Stimulated activated CD8-positive, alpha-beta memory T cell treated with anti-CD3 and anti-CD28 coated beads, Interleukin-4, amount 100 ng/mL, for 1 hour (primary cell): ENCODE measurements around the gene HDAC4.

Experiments used
- DNase-seq, 2 donors: peaks; one replicate each; pipeline ENCODE4 v3.0.0-alpha.2; 2020; ENCODE audit warnings: low read depth in 2 of 2, low spot score in 1 of 2

The HDAC4 gene

GRCh38 chr2:239259603-239260298, 141.1 kb downstream of the HDAC4 start:
- no peak for DNase-seq

DNA sequence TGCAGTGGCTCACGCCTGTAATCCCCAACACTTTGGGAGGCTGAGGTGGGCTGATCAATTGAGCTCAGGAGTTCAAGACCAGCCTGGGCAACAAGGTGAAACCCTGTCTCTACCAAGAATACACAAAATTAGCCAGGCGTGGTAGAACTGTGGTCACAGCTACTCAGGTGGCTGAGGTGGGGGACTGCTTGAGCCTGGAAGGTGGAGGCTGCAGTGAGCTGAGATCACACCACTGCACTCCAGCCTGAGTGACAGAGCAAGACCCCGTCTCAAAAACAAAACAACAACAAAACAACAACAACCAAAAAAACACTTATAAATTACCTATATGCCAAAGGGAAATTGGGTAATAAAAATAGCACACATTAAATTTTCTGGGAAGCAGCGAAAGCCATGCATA, 141.6 kb downstream of the HDAC4 start:
- no peak for DNase-seq

- no peak for DNase-seq
Measured at GRCh38 chr2:239258248-239258647, 142.6 kb downstream of the HDAC4 start.

GRCh38 chr2:239257511-239257937, 143.3 kb downstream of the HDAC4 start:
- no peak for DNase-seq

DNA sequence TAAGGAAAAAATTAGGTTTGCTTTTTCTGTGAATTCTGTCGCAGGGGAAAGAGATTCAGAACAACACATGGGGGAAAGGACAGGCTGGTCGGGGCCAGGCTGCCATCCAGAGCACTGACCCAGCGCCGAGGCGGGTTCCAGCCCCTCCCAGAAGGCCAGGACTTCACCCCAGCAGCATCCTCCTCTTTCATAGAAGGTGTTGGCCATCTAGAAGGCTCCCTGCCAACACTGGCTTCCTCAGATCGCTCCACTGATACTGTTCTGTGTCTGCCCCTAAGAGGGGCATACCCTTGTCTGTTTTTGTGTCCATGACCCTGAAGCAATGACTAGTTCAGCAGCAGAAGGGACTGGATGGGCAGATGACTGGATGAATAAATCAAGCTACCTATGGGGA, 144.5 kb downstream of the HDAC4 start:
- DNase-seq = no peak

GRCh38 chr2:239255628-239256349, 145.0 kb downstream of the HDAC4 start:
- no peak for DNase-seq

DNA sequence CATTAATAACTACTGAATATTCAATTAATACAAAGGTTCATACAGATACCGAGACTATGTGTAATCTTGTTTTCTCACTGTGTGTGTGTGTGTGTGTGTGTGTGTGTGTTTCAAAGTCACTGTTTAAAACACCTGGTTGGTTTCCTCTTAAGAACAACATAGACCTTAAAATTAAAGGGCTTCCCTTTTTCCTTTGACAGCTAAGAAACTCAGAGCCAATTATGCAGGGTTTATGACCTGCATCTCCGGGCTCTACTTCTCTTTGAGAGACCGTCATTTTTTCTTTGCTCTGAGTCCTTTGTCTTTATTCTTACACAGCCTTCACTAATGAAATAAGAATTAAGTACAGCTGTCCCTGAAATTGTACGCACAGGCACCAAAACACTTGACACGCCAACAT, 145.6 kb downstream of the HDAC4 start:
- no peak for DNase-seq

DNA sequence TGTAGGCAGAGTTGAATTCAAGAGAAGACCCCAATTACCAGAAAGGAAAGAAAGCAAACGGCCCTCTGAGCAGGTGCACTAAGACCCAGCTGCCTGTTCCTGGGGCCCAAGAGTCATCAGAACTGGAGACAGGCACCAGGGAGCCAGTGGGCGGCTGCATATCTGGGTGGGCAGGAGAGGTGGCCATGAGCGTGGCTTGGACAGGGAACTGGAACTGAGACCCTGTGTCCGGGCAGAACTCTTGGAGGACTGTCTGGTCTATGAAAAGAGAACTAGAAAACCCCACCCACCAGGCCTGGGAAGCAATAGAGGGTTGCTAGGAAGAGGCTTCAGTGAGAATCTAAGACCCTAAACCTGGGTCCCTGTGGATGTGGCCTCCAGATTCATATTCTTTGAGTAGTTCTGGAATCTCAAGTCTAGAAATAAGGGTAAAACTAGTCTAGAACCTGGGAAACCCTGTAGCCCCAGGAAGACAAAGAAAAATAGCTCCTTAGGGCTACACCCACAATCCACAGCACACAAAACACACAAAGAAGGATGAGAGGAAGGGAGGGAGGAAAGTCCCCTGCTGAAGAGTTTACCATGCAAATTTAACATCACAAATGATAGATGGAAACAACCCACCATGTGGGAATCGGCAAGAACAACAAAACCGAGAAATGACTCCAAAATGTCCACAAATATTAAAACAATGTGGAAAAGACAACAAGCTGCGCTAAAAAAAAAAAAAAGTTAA, 147.0 kb downstream of the HDAC4 start:
- no peak for DNase-seq

DNA sequence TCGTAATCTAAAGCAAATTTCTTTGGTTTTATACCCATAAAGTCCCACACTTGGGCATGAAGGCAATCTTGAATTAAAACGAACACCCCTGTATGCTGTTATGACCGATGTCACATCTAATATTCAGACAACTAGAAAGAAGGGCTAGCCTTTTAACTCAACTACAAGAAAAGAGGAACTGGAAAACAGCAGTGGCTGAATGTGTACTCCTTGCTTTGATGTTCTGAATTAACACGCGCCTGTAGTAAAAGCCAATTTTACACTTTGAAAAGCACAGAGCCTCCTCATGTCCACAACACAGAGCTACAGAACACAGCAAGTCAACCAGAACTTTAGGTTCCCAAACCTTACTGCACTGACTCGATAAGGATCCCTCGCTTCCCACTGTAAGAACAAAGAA, 147.6 kb downstream of the HDAC4 start:
- DNase-seq = no peak

GRCh38 chr2:239252801-239253200, 148.0 kb downstream of the HDAC4 start:
- DNase-seq = no peak

DNA sequence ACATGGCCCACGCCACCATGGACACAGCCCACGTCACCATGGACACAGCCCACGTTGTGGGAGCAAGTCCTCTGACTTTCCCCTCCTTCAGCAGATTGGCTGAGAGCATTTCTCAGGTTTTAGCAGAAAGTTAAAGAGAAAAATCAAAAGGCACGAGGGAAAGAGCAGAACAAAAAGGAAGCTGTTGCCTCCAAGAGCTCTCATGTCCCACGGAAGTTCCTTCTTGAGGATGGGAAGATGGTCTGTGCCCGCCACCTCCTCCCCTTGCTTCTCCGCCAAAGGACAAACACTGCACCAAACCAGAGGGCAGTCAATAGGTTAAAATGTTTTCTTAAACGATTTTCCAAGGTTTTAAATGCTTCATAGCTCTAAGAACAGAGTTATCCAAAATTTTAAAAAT, 148.4 kb downstream of the HDAC4 start:
- no peak for DNase-seq

DNA sequence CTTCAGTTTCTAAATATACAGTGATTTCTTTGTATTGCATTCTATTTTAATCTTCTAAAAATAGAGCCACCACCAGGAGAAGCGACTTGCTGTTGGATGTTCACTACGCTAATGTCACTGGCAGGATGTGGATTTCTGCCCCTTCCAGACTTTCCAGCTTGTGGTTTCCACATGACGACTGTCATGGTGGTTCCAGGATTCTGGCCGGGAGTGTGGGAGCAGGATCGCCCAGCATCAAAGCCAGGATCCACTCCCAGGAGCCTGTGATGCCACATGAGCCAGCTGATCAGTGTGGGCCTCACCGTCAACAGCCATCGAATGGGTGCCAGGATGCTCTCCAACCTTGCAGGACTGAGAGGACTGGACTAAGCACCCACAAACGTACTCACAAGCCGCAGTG, 148.8 kb downstream of the HDAC4 start:
- no peak for DNase-seq

- no peak for DNase-seq
Measured at GRCh38 chr2:239250216-239251081, 150.4 kb downstream of the HDAC4 start.

DNA sequence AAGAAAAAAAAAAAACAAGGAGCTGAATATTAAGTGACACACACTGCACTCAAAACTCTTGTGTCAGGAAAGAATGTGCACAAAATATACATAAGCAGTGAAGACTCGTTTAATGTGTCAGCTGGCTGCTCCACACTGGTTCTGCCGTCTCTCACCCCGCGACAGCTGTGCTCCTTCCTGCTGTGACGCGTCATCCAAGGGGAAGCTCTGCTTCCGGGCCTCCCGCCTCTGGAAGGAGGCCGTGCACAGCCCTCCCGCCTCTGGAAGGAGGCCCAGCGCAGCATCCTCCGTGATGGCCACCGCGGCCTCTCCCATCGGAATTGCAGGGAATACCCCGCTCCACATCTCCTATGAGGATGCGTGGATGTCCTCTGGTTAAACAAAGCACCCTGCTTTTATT, 151.0 kb downstream of the HDAC4 start:
- no peak for DNase-seq

DNA sequence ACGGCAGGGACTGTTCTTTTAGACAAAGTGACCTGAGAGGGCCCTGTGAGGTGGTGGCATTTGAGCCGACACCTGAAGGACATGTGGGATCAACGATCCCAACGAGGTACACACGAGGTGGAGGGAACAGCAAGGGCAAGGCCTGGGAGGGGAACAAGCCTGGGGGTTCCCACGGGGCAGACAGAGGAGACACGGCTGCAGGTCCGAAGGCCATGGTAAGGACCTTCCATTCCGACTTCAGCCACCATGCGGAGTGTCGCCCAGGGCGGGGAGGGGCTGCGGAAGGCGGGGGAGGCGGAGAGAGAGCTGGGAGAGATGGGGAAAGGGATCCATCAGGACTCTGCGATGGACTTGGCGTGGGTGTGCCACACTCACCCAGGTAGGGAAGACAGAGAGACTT, 151.8 kb downstream of the HDAC4 start:
- no peak for DNase-seq

DNA sequence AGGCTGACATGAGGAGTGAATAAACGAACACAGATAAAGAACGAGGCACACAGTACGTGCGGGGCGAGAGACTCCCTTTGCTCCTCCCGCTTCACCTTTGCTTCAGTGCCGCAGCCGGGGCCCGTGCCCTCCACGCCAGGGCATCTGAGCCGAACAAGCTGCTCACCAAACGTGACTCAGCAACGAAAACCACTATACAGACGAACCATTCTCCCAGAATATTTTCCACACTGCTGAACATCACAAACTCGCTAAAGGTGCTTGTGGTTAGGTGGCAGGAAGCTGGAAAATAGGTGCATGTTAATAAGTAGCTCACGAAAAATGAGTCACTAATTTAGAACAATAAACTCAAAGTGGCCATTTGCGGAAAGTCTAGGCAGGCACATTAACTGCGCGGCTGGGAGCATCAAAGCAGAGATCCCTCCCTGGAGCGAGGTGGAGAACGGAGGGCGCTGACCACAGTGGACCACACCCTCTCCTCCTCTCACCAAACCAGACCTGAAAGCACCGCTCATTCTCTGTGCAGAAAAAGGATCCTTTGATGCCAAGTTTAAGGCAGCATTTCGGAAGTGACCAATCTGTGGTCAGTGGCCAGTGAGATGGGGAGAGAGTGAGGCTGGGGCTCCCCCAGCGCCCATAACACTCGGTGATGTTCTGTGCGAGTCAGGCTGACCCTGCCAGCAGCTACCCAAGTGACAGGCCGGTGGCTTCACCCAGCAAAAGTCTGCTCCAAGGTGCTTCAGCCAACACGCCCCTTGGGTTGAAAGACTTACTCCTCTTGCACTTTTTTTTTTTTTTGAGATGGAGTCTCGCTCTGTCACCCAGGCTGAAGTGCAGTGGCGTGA, 153.2 kb downstream of the HDAC4 start:
- DNase-seq = no peak

DNA sequence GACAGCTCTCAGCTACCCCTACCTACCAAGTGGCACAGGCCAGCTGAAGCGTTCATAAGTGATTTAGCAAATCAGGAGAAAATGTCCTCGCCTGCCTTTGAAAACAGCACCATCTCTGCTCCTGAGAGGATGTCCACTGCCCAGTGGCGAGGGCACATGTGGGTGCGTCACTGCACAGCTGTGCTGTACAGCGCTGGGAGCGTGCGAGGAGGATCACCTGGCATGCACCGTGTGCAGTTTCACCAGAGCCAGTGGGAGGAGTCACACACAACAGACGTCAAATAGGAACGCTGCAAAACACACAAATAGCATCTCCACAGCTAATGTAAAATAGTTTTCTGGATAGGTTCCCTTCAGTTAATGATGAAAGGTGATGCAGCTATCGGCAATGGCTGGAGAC, 154.1 kb downstream of the HDAC4 start:
- no peak for DNase-seq

GRCh38 chr2:239245872-239246721, 154.7 kb downstream of the HDAC4 start:
- no peak for DNase-seq

GRCh38 chr2:239245107-239245506, 155.7 kb downstream of the HDAC4 start:
- no peak for DNase-seq
